Measurements from ENCODE around the gene MYRF. TPM values are rescaled to one million over a fixed set of nuclear protein-coding genes. Genes with fewer than 3 reads are reported as not detected.
A peak's percentile ranks its signal among the peaks of the same experiment; 100 is the strongest.

Gene MYRF
- total and polyA plus RNA-seq, 9 of the 15 experiments (the other 6 are each of a cell fraction or from before 2014, with no cell fraction given), result 2.3 to 25.8 (median 7.1) TPM

- TF ChIP-seq RREB1 (CRISPR knock-in tag; IDR thresholded peaks at IDR 0.05) (0 out of 2 replicates have a peak, but pooled peaks have one; percentile 28), GABPA (tag; conservative IDR thresholded peaks at IDR 0.05; ENCODE audit: low read depth) (peak; percentile 99), ZFP1 (CRISPR knock-in tag; IDR thresholded peaks at IDR 0.05) (no peak), SMAD1 (IDR thresholded peaks at IDR 0.05; ENCODE audit: low read depth, low read length, partially characterized antibody) (peak; percentile 25), ZNF766 (CRISPR knock-in tag; conservative IDR thresholded peaks at IDR 0.05) (peak; percentile 92), RBM17 (IDR thresholded peaks at IDR 0.05; ENCODE audit: borderline replicate concordance, low read depth, low read length) (no peak), STAT5A (IDR thresholded peaks at IDR 0.05; ENCODE audit: borderline replicate concordance, low read length) (no peak), DNMT1 (IDR thresholded peaks at IDR 0.05) (no peak), TSC22D4 (tag; IDR thresholded peaks at IDR 0.05) (no peak), ZNF324 (CRISPR knock-in tag; IDR thresholded peaks at IDR 0.05) (no peak), FOXK2 (conservative IDR thresholded peaks at IDR 0.05 in 1 of 2, IDR thresholded peaks at IDR 0.05 in 1 of 2; ENCODE audit: low read depth in 2 of 2) (peak; percentile 10 to 78; a peak in 2 of 4 replicates), SREBF1 (IDR thresholded peaks at IDR 0.05; ENCODE audit: borderline replicate concordance, low read depth, low read length) (peak; percentile 87), ZNF146 (CRISPR knock-in tag; IDR thresholded peaks at IDR 0.05; ENCODE audit: unreplicated experiment) (no peak), PRPF4 (IDR thresholded peaks at IDR 0.05; ENCODE audit: insufficient read depth, low read depth, low read length, poor library complexity, severe bottlenecking) (no peak), KDM4B (IDR thresholded peaks at IDR 0.05; ENCODE audit: borderline replicate concordance in 2 of 2, low read depth in 1 of 2) (peak in 1 of 2 experiments; percentile 69; a peak in 2 of 4 replicates), ILF3 (IDR thresholded peaks at IDR 0.05; ENCODE audit: borderline replicate concordance) (no peak; the same call in 1 of the 2 replicates), EZH2 (IDR thresholded peaks at IDR 0.05; ENCODE audit: borderline replicate concordance, low read depth, low read length) (no peak), U2AF1 (optimal IDR thresholded peaks at IDR 0.05; ENCODE audit: low read depth, low read length) (no peak), E2F8 (IDR thresholded peaks at IDR 0.05; ENCODE audit: low read depth, partially characterized antibody) (peak; percentile 99), ZNF316 (IDR thresholded peaks at IDR 0.05) (no peak)
These were observed 40.1 kb downstream of the MYRF start, which contains the start of the genes FEN1 and TMEM258 (continued) for GRCh38 chr11:61792310-61793082.

Measured in K562 (cell line).